Type B pancreatic cell (in vitro differentiated cells): ENCODE measurements around the gene LEKR1. TPM values are rescaled to one million over a fixed set of nuclear protein-coding genes. Genes with fewer than 3 reads are reported as not detected.

ENCODE experiments used
- DNase-seq: peaks from one replicate; pipeline ENCODE4 v3.0.0; 2021; ENCODE audit warnings: mixed read lengths; ENCODE audit not compliant: unreplicated experiment; ENCODE audit errors: extremely low spot score
- H3K27ac Mint-ChIP-seq: 2 replicates; pipeline ENCODE4 v1.8.0; 2021; ENCODE audit warnings: mild to moderate bottlenecking, mixed read lengths
- H3K27me3 Mint-ChIP-seq: 2 replicates; pipeline ENCODE4 v1.8.0; 2021; ENCODE audit warnings: mixed read lengths
- H3K36me3 Mint-ChIP-seq: 2 replicates; pipeline ENCODE4 v1.8.0; 2021; ENCODE audit warnings: mixed read lengths
- H3K4me1 Mint-ChIP-seq: one replicate; pipeline ENCODE4 v1.8.0; 2021; ENCODE audit warnings: mixed read lengths; ENCODE audit not compliant: unreplicated experiment
- H3K4me3 Mint-ChIP-seq: 2 replicates; pipeline ENCODE4 v1.8.0; 2021; ENCODE audit warnings: mild to moderate bottlenecking, mixed read lengths
- H3K9me3 Mint-ChIP-seq: 2 replicates; pipeline ENCODE4 v1.8.0; 2021; ENCODE audit warnings: mixed read lengths
- total RNA-seq: library from RNA; stranded (reverse); gene quantifications from 2 replicates; pipeline ENCODE4 v1.2.1, GENCODE V29; 2021; ENCODE audit warnings: low replicate concordance
- TF ChIP-seq, protein P1 (sequence below): fragments of 200-600 bp; sonication (generic); conservative IDR thresholded peaks from 2 replicates; pipeline ENCODE4 v1.5.0; 2021; ENCODE audit warnings: antibody characterized with exemption, mild to moderate bottlenecking

Gene LEKR1
- total RNA-seq, 1 donor from 2014 or later = 1.6 TPM

DNA sequence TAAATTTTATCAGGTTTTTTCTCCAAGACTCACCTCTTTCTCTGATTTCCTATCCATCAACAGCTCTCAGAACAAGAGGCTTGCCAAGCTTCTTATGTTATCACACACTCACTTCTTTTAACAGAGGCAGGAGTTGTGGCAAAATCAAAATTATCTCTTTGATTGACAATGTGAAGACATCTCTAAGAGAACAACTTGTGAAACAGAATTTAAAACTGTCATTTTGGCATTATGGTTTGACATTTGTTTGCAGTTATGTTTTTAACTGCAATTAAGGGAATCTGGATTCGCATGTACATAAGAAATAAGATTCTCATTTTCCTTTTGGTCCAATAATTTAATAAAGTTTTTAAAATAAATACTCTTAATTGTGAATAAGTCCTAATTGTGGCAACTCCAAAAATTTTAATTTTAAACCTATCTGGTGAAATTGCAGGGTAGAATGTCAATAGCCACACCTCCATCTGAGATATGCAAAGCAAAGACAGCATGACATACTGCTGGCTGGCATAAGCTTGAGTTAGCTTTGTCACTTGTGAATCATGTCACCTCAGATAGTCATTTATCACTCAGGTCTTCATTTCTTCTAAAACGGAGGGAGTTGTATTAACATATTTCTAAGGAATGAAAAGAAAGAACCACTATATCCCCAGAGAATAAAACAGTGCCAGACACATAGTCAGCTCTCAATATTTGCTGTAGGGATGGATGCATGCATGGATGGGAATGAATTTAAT lies 175.2 kb downstream of the LEKR1 start:
- no peaks in the 10 kb centered on the region for H3K4me1 Mint-ChIP-seq
- no peak overlapping the region for H3K27ac Mint-ChIP-seq

DNA sequence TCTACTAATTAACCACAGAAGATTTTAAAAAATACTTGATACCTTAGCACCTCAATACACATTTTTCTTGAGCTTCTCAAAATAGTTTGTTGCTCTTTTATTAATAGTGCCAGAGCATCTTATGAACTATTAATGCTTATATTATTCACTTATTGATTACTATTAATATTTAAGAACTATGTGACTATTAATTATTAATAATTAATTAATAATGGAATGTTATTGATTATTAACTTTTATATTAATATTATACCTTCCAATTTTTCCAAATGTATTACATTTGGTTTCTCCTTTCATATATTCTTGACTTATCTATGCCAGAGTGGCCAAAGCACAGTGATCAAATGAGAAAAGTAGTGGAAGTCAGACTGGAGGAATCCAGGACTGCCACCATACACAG lies 195.5 kb downstream of the LEKR1 start:
- no peaks in the 10 kb centered on the region for H3K9me3 Mint-ChIP-seq
- no peaks in the 10 kb centered on the region for H3K27me3 Mint-ChIP-seq
- no peak overlapping the region for H3K27ac Mint-ChIP-seq
- TF ChIP-seq, protein P1, sequence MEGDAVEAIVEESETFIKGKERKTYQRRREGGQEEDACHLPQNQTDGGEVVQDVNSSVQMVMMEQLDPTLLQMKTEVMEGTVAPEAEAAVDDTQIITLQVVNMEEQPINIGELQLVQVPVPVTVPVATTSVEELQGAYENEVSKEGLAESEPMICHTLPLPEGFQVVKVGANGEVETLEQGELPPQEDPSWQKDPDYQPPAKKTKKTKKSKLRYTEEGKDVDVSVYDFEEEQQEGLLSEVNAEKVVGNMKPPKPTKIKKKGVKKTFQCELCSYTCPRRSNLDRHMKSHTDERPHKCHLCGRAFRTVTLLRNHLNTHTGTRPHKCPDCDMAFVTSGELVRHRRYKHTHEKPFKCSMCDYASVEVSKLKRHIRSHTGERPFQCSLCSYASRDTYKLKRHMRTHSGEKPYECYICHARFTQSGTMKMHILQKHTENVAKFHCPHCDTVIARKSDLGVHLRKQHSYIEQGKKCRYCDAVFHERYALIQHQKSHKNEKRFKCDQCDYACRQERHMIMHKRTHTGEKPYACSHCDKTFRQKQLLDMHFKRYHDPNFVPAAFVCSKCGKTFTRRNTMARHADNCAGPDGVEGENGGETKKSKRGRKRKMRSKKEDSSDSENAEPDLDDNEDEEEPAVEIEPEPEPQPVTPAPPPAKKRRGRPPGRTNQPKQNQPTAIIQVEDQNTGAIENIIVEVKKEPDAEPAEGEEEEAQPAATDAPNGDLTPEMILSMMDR = no peak
- H3K36me3 Mint-ChIP-seq = no peaks in the 10 kb centered on the region
- H3K4me3 Mint-ChIP-seq = no peak overlapping the region
- H3K4me1 Mint-ChIP-seq = no peaks in the 10 kb centered on the region
- no peak for DNase-seq

More for the DNA sequence above, 175.2 kb downstream of the LEKR1 start:
- Mint-ChIP-seq H3K9me3 (no peaks in the 10 kb centered on the region), H3K27me3 (no peaks in the 10 kb centered on the region), H3K4me3 (no peak overlapping the region), H3K36me3 (no peaks in the 10 kb centered on the region)
- no peak for DNase-seq
- TF ChIP-seq, protein P1 = no peak

DNA sequence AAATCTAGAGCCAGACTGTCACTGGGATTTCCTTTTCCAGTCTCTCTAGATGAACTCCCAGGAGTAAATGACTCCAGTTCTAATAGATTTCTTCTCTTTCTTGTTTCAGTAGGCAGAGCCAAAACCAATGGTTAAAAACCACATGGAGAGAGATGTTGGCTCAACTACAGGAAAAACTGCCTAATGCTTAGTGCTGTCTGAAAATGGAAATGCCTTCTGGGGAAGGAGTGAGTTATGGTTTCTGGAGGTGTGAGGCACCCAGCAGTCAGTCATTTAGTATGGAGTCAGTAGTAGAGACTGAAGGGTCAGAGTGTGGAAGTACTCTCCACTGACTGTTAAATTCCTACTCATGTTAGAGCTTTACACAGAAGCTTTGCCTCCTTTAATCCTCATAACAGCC lies 197.1 kb downstream of the LEKR1 start:
- DNase-seq = no peak
- Mint-ChIP-seq H3K36me3 (no peaks in the 10 kb centered on the region), H3K27ac (no peak overlapping the region), H3K27me3 (no peaks in the 10 kb centered on the region), H3K4me1 (peaks cover 4% of the 10 kb centered on the region), H3K4me3 (no peak overlapping the region), H3K9me3 (no peaks in the 10 kb centered on the region)
- TF ChIP-seq, protein P1 = no peak

DNA sequence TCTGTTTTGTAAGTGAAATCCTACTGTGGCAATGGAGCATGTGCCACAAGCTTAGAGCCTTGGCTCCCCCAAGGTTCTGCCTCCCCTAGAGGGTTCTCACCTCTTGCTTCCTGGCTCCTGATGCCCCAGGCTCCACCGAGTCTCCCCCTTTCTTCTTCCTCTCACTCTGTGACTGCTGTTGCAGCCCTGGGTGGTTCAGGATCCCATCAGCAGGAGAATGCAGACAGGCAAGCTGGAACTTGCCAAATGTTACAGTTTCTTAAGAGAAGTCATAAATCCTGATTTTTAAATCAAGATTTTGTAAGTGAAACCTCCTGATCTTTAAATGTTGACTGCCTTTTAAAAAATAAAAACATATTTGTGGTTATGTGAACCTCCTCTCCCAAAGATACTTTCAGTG lies 199.9 kb downstream of the LEKR1 start:
- no peaks in the 10 kb centered on the region for H3K36me3 Mint-ChIP-seq

DNA sequence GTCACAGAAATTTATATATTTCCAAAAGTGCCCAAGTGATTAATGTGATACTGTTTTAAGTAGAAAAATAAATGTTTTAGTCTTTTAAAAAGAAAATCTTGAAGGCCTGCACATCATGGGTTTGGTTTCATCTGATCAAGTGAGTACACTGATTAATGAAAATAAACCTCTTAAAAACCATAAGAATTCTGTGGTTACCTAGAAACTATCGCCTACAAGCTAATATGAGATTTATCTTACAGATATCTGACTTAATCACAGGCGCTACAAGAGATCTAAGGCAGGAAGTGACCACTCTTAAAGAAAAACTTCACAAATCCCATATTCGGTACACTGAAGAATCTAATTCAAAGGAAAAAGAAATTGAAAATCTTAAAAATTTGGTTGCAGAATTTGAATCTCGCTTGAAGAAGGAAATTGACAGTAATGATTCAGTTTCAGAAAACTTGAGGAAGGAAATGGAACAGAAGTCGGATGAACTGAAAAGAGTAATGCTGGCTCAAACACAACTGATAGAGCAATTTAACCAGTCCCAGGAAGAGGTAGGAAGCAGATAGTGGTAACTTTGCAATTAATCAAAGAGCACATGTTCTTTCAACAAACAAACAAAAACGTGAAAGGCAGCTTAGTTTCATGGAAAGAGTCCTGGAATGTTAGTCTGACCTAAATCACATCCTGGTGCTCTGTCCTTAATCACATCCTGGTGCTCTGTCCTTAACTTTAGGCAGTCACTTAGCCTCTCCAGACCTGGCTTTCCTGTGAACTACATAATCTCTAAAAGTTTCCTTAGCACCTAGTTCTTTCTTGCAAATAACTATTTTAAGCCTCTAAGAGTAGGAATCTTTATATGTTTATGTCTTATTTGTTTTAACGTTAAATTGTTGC lies 201.9 kb downstream of the LEKR1 start:
- Mint-ChIP-seq H3K4me3 (no peak overlapping the region), H3K9me3 (no peaks in the 10 kb centered on the region), H3K4me1 (peaks cover 5% of the 10 kb centered on the region), H3K27me3 (no peaks in the 10 kb centered on the region), H3K36me3 (no peaks in the 10 kb centered on the region), H3K27ac (no peak overlapping the region)
- DNase-seq = no peak
- TF ChIP-seq, protein P1 = no peak

More for the DNA sequence above, 199.9 kb downstream of the LEKR1 start:
- no peak for DNase-seq
- Mint-ChIP-seq H3K4me3 (no peak overlapping the region), H3K4me1 (peaks cover 5% of the 10 kb centered on the region), H3K9me3 (no peaks in the 10 kb centered on the region), H3K27me3 (no peaks in the 10 kb centered on the region), H3K27ac (no peak overlapping the region)
- TF ChIP-seq, protein P1 = no peak
